GM12864 (cell line): ENCODE measurements around the gene CCDC174.
"Not testable (repeated sequence)": the region's sequence is repeated elsewhere in the genome, so short reads cannot be mapped to it uniquely, and the experiment has no call there.

Source experiments
- DNase-seq: peaks from one replicate; pipeline ENCODE4 v3.0.0-alpha.2; 2011; ENCODE audit warnings: low read depth
- H3K4me3 ChIP-seq: 2 replicates; pipeline ENCODE4 v1.5.1; 2011; ENCODE audit warnings: mild to moderate bottlenecking, low read depth, low read length, control low read depth
- TF ChIP-seq, protein P1 (sequence below): IDR thresholded peaks from 2 replicates; pipeline ENCODE4 v1.5.1; 2011; ENCODE audit warnings: low read depth, mild to moderate bottlenecking, moderate library complexity, low read length, control low read depth, inconsistent platforms; ENCODE audit errors: missing control alignments

Gene CCDC174

DNA sequence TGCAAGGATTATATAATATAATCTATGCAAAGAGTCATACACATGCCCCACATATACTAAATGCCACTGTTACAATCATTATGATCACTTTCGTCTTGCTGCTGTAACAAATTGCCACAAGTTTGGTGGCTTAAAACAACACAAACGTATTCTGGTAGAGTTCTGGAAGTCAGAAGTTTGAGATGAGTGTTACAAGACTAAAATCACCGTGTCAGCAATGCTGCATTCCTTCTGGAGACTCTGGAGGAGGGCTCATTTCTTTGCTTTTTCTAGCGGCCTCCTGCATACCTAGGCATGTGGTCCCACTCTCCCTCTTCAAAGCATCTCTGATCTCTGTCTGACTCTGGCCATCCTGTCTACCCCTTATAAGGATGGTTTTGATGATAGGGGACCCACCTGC lies 1.4 kb upstream of the CCDC174 start:
- no peak for DNase-seq
- H3K4me3 ChIP-seq, result no peak overlapping the region
- TF ChIP-seq, protein P1, sequence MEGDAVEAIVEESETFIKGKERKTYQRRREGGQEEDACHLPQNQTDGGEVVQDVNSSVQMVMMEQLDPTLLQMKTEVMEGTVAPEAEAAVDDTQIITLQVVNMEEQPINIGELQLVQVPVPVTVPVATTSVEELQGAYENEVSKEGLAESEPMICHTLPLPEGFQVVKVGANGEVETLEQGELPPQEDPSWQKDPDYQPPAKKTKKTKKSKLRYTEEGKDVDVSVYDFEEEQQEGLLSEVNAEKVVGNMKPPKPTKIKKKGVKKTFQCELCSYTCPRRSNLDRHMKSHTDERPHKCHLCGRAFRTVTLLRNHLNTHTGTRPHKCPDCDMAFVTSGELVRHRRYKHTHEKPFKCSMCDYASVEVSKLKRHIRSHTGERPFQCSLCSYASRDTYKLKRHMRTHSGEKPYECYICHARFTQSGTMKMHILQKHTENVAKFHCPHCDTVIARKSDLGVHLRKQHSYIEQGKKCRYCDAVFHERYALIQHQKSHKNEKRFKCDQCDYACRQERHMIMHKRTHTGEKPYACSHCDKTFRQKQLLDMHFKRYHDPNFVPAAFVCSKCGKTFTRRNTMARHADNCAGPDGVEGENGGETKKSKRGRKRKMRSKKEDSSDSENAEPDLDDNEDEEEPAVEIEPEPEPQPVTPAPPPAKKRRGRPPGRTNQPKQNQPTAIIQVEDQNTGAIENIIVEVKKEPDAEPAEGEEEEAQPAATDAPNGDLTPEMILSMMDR, result no peak

DNA sequence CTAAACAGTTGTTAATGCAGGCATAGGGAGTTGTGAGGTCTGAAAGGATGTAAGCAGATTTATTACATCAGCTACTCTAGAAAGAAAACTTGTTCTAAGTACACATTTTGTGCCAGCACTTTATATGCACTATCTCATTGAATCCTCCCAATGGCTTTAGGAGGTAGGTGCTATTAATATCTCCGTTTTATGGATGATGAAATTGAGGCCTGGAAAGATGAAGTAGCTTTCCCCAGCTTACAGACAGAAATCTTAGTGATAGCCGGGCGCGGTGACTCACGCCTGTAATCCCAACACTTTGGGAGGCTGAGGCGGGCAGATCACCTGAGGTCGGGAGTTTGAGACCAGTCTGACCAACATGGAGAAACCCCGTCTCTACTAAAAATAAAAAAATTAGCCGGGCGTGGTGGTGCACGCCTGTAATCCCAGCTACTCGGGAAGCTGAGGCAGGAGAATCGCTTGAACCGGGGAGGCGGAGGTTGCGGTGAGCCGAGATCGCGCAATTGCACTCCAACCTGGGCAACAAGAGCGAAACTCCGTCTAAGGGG lies 872 bp downstream of the CCDC174 start:
- H3K4me3 ChIP-seq, result peak overlapping the region; percentile 78
- not testable (repeated sequence) for DNase-seq

DNA sequence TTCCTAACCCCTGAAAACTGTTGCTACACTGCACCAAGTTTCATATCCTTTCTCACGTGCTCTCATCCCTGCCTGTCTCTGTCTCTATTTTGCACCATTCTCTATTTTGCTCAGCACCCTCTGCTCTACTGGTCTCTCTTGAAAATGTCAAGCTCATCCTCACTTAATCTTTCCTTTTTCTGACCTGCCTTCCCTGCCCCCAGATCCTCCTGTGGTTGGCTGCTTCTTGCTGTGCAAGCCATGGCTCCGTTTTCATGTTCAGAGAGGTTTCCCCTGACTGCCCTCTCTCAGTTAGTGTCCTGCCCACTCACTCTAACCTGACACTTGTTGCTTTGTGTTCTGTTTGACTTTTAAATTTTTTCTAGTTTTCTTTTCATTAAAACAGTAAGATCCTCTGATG lies 6.0 kb downstream of the CCDC174 start:
- H3K4me3 ChIP-seq, result no peak overlapping the region
- TF ChIP-seq, protein P1, result no peak
- DNase-seq, result no peak

DNA sequence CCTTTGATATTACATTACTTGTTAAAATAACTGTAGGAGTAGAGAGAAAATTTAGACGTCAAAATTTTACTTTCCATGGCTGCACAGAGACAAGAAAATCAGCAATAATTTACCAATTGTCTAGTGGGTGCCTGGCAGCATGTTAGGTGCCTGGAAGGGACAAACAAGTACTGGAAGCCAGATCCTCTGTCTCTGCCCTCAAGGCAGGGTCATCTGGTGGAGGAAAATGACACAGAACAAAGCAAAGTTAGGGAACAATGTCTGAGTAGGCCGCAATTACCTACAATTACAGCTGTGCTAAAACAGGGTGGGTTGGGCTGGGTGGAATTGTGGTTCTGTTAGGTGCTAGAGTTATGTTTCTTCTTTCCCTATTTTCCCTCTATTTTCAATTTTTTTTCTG lies 7.4 kb downstream of the CCDC174 start:
- TF ChIP-seq, protein P1, result no peak
- DNase-seq, result no peak
- H3K4me3 ChIP-seq, result no peak overlapping the region

DNA sequence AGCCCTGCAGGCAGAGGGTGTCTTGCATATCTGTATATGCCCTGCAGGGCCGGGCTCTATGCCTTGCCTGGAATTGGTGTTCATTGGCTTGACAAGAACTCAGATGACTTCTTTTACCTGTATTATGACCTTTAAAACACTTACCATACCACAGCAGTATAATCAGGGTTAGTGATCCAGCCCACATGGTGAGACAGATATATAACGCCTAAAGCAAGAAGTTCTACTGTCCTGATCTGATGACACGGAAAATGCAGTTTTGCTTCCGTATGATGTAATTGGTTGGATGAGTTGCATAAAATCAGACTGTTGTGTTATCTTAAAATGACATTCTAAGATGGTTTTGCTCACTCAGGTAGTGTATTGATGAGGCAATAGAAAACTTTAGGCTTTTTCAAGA lies 9.4 kb downstream of the CCDC174 start:
- no peak for DNase-seq
- no peak overlapping the region for H3K4me3 ChIP-seq
- TF ChIP-seq, protein P1, result no peak

DNA sequence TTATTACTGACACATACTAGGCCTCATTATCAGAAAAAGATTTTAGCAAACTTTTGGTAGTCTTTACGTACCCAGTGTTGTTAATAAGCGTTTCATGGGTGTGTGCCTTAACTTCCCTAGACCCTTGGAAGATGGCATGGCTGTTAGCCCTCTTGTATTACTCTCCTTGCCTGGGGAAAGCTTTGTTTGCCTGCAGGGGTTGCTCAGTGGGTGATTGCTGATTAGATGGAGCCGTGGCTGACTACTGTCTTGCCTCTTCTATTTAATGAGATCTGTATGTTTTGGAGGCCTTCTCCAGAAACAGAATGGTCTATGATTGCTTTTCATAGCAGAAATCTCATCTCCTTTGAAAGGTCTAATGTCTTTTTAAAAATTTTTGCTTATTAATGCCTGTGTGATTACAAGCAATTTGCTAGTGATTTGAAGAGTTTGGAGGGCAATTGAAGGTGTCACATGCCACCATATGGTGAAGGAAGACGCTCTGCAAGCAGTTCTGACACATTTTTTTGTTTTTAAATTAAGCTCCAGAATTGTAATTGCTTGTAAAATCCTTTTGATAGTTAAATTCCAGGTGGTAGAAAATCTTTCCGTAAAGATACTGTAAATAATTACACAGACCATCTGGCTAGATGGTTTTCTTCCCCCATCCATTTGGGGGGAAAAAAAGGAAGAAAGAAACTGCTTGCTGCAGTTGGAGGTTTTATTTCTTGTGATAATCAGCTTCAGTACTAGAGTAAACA lies 12.0 kb downstream of the CCDC174 start:
- no peak overlapping the region for H3K4me3 ChIP-seq
- TF ChIP-seq, protein P1, result no peak
- no peak for DNase-seq

DNA sequence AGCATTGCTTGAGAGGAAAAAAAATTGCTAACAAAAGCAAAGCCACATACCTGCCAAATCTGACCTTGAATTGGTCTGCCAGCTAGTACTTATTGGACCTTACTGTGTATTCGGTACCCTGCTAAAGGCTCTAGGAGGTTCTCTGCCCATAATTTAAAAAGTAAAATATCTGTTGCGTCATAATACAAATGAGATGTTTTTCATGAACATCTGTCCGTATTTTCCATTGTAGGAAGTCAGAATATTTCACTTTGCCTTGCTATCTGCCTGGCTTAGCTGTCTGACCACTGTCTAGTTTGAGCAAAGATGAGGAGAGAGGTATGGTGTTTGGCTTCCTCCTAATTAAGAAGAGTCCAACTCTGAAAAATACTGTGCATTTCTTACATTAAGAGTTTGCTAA lies 12.6 kb downstream of the CCDC174 start:
- DNase-seq, result no peak
- H3K4me3 ChIP-seq, result no peak overlapping the region
- TF ChIP-seq, protein P1, result no peak
